OCI-LY7 (cell line): ENCODE results near the gene CSRP3. TPM values are rescaled to one million over a fixed set of nuclear protein-coding genes. Genes with fewer than 3 reads are reported as not detected.

Experiments
- BruUV-seq: library from RNA; stranded (reverse); fragments of 400-500 nt; replicated peaks from 2 replicates; lab custom pipeline; 2021; lab: Mats Ljungman, UMichigan
- CTCF ChIA-PET: fragments of 300-600 bp; sonication (Branson Sonifier 250); formaldehyde crosslinking; loops from one replicate; lab custom pipeline; 2022; ENCODE audit warnings: antibody characterized with exemption; ENCODE audit not compliant: unreplicated experiment; lab: Charles Lee
- POLR2A ChIA-PET: fragments of 300-600 bp; sonication (Branson Sonifier 250); formaldehyde crosslinking; loops from one replicate; lab custom pipeline; 2022; ENCODE audit warnings: antibody characterized with exemption; lab: Charles Lee
- DNase-seq: peaks from one replicate; pipeline ENCODE4 v3.0.0-alpha.2; 2015; ENCODE audit warnings: low spot score
- H2AFZ ChIP-seq: fragments of 200-600 bp; sonication (generic), shearing (Covaris generic); 2 replicates; pipeline ENCODE4 v1.6.1; 2014; ENCODE audit warnings: mild to moderate bottlenecking, antibody characterized with exemption, low read length, moderate library complexity
- H3K27ac ChIP-seq: fragments of 200-600 bp; sonication (generic); 2 replicates; pipeline ENCODE4 v1.5.1; 2014; ENCODE audit warnings: mixed run types, low read depth, mild to moderate bottlenecking, moderate library complexity, low read length, inconsistent platforms; ENCODE audit not compliant: poor library complexity, severe bottlenecking
- H3K36me3 ChIP-seq: fragments of 200-600 bp; sonication (generic); 2 replicates; pipeline ENCODE4 v1.6.1; 2014; ENCODE audit warnings: mild to moderate bottlenecking, antibody characterized with exemption, low read length, moderate library complexity, mixed read lengths; ENCODE audit not compliant: insufficient read depth
- H3K4me1 ChIP-seq: fragments of 200-600 bp; sonication (generic); 2 replicates; pipeline ENCODE4 v1.5.1; 2014; ENCODE audit warnings: mild to moderate bottlenecking, low read length; ENCODE audit not compliant: insufficient read depth, poor library complexity, severe bottlenecking
- H3K4me2 ChIP-seq: fragments of 200-600 bp; sonication (generic); 2 replicates; pipeline ENCODE4 v1.6.1; 2014; ENCODE audit warnings: mild to moderate bottlenecking, low read length
- H3K4me3 ChIP-seq: fragments of 200-600 bp; sonication (generic); 2 replicates; pipeline ENCODE4 v1.5.1; 2014; ENCODE audit warnings: mild to moderate bottlenecking, low read depth, low read length; ENCODE audit not compliant: poor library complexity, severe bottlenecking
- H3K79me2 ChIP-seq: fragments of 200-600 bp; sonication (generic); 2 replicates; pipeline ENCODE4 v1.6.1; 2016; ENCODE audit warnings: low read depth, mild to moderate bottlenecking, low read length, moderate library complexity, mixed read lengths; ENCODE audit not compliant: insufficient read depth
- H3K9me2 ChIP-seq: fragments of 200-600 bp; sonication (generic); 2 replicates; pipeline ENCODE4 v1.6.1; 2016; ENCODE audit warnings: mild to moderate bottlenecking, low read length, mixed read lengths; ENCODE audit not compliant: insufficient read depth
- H3K9me3 ChIP-seq: fragments of 200-600 bp; sonication (generic); 2 replicates; pipeline ENCODE4 v1.6.1; 2014; ENCODE audit warnings: mild to moderate bottlenecking, mixed run types, low read length, mixed read lengths
- H4K20me1 ChIP-seq: fragments of 200-600 bp; sonication (generic); 2 replicates; pipeline ENCODE4 v1.6.1; 2014; ENCODE audit warnings: mild to moderate bottlenecking, antibody characterized with exemption, low read length, moderate library complexity, mixed read lengths; ENCODE audit not compliant: insufficient read depth
- EZH2phosphoT487 ChIP-seq: fragments of 200-600 bp; sonication (generic); IDR thresholded peaks from 2 replicates; pipeline ENCODE4 v1.6.1; 2018; ENCODE audit warnings: low read depth, borderline replicate concordance, mild to moderate bottlenecking, mixed run types, antibody characterized with exemption, low read length, moderate library complexity, mixed read lengths
- intact Hi-C: fragments of 100-400 bp; cut with micrococcal nuclease; formaldehyde crosslinking; loops from one replicate; pipeline ENCODE4 v1.10.0; 2022; ENCODE audit not compliant: unreplicated experiment
- total RNA-seq, 2 experiments: library from RNA; depleted of rRNA in 1 of 2; stranded (reverse); fragments of >200 nt in 1 of 2; shearing (Covaris generic) in 1 of 2; gene quantifications; 2 replicates each; pipeline ENCODE4 v1.2.3, GENCODE V29; 2014 to 2022
- TF ChIP-seq, protein P1 (sequence below): fragments of 200-600 bp; sonication (generic); conservative IDR thresholded peaks from 2 replicates; pipeline ENCODE4 v1.5.1; 2014; ENCODE audit warnings: mild to moderate bottlenecking, antibody characterized with exemption, low read length, moderate library complexity, mixed read lengths

Gene CSRP3
- total RNA-seq, 2 experiments from 2014 or later: not detected

DNA sequence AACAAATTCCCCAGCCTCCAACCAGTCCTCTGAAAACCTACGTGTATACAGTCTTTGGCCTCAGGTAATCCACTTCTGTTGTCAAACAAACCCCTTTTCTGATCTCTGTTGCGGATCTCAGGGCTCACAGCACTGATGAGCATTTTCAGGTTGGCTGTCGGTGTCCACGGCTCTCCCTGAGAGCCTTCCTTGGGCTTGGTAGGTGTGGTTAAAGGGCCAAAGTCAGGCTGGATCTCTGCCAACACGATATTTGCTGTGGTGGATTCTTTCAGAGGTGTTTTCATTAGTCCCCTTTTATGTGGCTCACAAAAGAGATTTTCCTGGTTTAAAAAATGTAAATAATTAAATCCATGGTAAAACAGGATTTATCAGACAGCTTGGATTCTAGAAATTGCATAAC is 36.0 kb upstream of the CSRP3 start:
- 0 out of 2 replicates have a peak, but pooled peaks cover 3% of the 10 kb centered on the region for H4K20me1 ChIP-seq
- no peak overlapping the region for H3K4me3 ChIP-seq
- POLR2A ChIA-PET: interaction anchor here (0.7 to 1.4 kb wide), 2 partner anchors 14 to 229 kb away, joined by 3 read pairs; no protein-coding TSS in a partner anchor
- H3K4me2 ChIP-seq: peak overlapping the region; percentile 68
- BruUV-seq: no TSS peak
- CTCF ChIA-PET: no interaction called here
- H3K27ac ChIP-seq: no peak overlapping the region
- H2AFZ ChIP-seq: no peak overlapping the region
- H3K36me3 ChIP-seq: peaks cover 76% of the 10 kb centered on the region
- intact Hi-C loops: no loop called here
- no peak for TF ChIP-seq EZH2phosphoT487
- TF ChIP-seq, protein P1, sequence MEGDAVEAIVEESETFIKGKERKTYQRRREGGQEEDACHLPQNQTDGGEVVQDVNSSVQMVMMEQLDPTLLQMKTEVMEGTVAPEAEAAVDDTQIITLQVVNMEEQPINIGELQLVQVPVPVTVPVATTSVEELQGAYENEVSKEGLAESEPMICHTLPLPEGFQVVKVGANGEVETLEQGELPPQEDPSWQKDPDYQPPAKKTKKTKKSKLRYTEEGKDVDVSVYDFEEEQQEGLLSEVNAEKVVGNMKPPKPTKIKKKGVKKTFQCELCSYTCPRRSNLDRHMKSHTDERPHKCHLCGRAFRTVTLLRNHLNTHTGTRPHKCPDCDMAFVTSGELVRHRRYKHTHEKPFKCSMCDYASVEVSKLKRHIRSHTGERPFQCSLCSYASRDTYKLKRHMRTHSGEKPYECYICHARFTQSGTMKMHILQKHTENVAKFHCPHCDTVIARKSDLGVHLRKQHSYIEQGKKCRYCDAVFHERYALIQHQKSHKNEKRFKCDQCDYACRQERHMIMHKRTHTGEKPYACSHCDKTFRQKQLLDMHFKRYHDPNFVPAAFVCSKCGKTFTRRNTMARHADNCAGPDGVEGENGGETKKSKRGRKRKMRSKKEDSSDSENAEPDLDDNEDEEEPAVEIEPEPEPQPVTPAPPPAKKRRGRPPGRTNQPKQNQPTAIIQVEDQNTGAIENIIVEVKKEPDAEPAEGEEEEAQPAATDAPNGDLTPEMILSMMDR: no peak
- no peaks in the 10 kb centered on the region for H3K9me2 ChIP-seq
- peaks cover 24% of the 10 kb centered on the region for H3K4me1 ChIP-seq
- no peak for DNase-seq
- peaks cover 48% of the 10 kb centered on the region for H3K79me2 ChIP-seq
- no peaks in the 10 kb centered on the region for H3K9me3 ChIP-seq

DNA sequence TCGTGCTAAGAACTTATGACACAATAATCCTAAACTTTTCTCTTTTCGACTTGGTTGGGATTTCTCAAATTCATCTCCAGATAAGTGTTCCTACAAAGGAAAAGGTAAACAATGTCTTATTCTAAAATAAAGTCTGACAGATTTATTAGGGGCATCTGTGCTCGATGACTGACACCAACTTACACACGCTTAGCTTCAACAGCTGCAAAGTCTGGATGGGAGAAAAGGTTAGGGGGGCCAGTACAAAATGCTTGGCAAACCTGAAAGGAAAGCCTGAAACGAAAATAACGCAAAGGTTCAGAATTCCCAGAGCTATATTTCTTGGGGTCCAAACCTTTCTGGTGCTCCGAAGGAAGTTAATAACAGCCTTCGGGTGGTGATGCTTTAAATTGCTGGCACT is 35.6 kb upstream of the CSRP3 start:
- 0 out of 2 replicates have a peak, but pooled peaks cover 3% of the 10 kb centered on the region for H4K20me1 ChIP-seq
- peaks cover 48% of the 10 kb centered on the region for H3K79me2 ChIP-seq
- H3K4me2 ChIP-seq: no peak overlapping the region
- H3K4me3 ChIP-seq: no peak overlapping the region
- no peak for DNase-seq
- H3K27ac ChIP-seq: no peak overlapping the region
- ChIA-PET POLR2A (interaction anchor here (0.7 to 1.4 kb wide), 2 partner anchors 13 to 228 kb away, joined by 3 read pairs; no protein-coding TSS in a partner anchor), CTCF (no interaction called here)
- H3K4me1 ChIP-seq: peaks cover 20% of the 10 kb centered on the region
- intact Hi-C loops: no loop called here
- peaks cover 80% of the 10 kb centered on the region for H3K36me3 ChIP-seq
- TF ChIP-seq, protein P1: no peak
- no peak for TF ChIP-seq EZH2phosphoT487
- H2AFZ ChIP-seq: no peak overlapping the region
- BruUV-seq: no TSS peak
- H3K9me2 ChIP-seq: no peaks in the 10 kb centered on the region
- H3K9me3 ChIP-seq: no peaks in the 10 kb centered on the region

DNA sequence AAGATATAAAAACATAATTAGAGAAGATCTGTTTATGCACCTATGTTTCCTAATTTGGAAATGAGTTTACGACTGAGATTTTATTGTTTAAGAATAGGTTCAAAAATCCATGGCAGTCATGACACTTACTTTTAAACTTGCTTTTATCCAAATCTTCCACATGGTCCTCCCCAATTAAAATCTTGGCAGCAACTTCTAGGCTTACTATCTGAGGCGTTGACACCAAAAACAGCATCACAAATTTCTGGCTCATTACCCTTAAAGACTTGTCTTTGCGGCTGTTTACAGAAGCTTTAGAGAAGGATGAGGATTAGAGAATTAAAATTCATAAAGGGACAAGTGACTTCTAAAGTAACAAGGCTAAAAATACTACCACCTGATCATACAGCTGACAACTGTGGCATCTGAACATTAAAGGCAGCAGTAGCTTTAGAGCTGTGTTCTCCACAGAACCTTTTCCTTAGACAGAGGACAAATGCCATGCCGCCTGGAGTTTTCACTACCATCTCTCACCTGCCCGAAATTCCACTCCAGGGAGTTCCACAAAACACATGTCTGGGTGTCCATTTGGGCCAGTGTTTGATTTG is 32.5 kb upstream of the CSRP3 start:
- Histone ChIP-seq H3K36me3 (peaks cover 100% of the 10 kb centered on the region), H3K9me3 (no peaks in the 10 kb centered on the region), H2AFZ (no peak overlapping the region), H3K4me3 (no peak overlapping the region), H3K79me2 (peaks cover 39% of the 10 kb centered on the region), H3K9me2 (no peaks in the 10 kb centered on the region), H3K4me1 (peaks cover 15% of the 10 kb centered on the region), H4K20me1 (0 out of 2 replicates have a peak, but pooled peaks cover 3% of the 10 kb centered on the region), H3K27ac (no peak overlapping the region), H3K4me2 (no peak overlapping the region)
- BruUV-seq: no TSS peak
- DNase-seq: no peak
- ChIA-PET CTCF (no interaction called here), POLR2A (interaction anchor here (0.5 kb wide), 1 partner anchor 547 kb away, joined by 3 read pairs; no protein-coding TSS in a partner anchor)
- no peak for TF ChIP-seq EZH2phosphoT487
- TF ChIP-seq, protein P1: no peak
- intact Hi-C loops: no loop called here
